ENCODE results near the gene RFC4.
"Not testable (repeated sequence)": the region's sequence is repeated elsewhere in the genome, so short reads cannot be mapped to it uniquely, and the experiment has no call there.

RFC4 gene, protein sequence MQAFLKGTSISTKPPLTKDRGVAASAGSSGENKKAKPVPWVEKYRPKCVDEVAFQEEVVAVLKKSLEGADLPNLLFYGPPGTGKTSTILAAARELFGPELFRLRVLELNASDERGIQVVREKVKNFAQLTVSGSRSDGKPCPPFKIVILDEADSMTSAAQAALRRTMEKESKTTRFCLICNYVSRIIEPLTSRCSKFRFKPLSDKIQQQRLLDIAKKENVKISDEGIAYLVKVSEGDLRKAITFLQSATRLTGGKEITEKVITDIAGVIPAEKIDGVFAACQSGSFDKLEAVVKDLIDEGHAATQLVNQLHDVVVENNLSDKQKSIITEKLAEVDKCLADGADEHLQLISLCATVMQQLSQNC

GRCh38 chr3:186806089-186807055 lies at the start of gene RFC4:
Gene RFC4 (minus strand): TSS chr3:186806482. CDS start chr3:186804713, 1,769 bp downstream.
- no peak for FAIRE-seq

- no peak for FAIRE-seq
Observed at GRCh38 chr3:186854954-186855353, 48.7 kb upstream of the RFC4 start.

- FAIRE-seq: no peak
Observed at GRCh38 chr3:186854146-186854545, 47.9 kb upstream of the RFC4 start.

- no peak for FAIRE-seq
Observed at GRCh38 chr3:186852994-186853393, 46.7 kb upstream of the RFC4 start.

DNA sequence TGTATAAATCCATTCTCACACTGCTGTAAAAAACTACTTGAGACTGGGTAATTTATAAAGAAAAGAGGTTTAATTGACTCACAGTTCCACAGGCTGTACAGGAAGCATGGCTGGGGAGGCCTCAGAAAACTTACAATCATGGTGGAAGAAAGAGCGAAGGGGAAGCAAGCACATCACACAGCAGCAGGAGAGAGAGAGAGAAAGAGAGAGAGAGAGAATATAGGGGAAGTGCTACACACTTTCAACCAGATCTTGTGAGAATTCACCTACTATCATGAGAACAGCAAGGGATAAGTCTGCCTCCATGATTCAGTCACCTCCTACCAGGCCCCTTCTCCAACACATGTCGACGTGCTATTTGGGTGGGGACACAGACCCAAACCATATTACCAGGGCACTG lies 45.6 kb upstream of the RFC4 start:
- not testable (repeated sequence) for FAIRE-seq

DNA sequence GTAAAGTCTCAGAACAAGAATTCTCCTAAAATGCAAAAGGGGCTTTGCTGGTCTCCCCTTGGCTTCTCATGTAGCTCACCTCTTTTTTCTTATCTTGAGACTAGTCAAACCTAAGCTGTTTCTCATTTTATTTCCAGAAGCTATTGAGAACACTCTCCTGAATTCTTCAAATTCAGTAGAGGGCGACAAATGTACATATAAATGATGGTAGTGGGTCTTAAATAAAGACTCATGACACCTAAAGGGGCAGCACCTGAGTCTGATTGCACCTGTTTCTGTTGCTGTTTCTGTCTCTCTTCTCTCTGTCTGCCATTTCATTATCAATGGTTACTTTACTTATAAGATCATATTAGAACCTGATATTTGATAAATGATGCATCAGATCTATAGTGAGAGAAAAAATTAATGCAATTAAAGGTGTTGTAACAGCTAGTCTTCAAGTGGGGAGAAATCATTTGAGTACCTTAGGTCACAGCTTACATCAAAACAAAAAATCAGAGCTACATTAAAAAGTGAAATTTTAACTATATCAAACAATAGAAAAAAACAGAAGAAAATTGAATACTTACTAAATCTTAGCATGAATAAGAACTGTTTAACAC lies 43.2 kb upstream of the RFC4 start:
- no peak for FAIRE-seq

DNA sequence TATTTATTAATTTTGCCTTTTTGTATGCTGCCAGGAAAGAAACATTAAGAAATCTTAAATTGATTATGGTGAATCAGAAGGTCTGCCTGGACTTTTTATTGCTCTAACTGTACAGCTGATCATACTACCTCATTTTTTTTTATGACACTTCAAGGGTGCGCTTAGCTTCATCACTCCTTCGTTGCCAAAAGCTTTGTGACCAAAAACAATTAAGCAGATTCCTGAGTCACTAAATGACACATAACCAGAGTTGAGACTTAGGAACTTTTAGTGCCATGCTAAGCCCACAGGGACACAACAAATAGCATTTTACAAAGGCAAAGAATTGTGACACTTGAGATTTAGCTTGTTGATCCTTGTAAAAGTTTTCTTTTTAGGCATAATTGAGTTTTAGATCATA lies 41.2 kb upstream of the RFC4 start:
- no peak for FAIRE-seq

DNA sequence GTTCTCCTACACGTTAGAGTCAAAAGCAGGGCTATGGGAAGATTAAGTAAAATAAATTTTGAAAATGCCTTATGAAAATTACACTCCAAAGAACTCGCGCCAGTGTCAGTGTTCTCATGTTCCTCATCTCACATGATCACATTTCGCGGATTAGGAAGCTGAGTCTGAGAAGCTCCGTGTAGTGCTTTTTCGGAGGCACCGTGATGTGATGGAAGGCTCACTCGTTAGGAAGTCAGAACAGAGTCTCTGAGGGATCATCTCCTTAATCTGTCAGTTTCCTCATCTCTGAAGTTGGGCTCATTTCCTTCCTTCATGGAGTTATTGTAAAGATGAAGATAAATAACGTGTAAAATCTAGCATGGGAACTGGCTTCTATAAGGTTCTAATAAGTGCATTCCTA lies 39.5 kb upstream of the RFC4 start:
- no peak for FAIRE-seq

- FAIRE-seq: no peak
Observed at GRCh38 chr3:186844908-186845307, 38.6 kb upstream of the RFC4 start.

DNA sequence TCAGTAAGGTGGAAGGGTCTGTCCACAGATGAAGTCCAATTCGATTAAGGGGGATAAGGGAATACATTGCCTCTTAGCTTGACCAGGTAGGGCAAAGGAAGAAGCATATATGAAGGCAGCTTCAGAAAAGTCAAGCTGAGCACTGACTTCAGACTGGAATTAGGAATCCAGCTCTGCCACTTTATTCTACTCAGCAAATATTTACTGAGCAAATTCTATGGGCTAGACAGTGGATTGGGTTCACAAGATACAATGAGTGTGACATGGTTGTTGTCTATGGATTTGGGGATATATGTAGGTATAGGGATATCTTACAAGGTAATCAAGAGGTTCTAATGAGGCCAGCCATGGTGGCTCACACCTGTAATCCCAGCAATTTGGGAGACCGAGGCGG lies 36.8 kb upstream of the RFC4 start:
- no peak for FAIRE-seq

DNA sequence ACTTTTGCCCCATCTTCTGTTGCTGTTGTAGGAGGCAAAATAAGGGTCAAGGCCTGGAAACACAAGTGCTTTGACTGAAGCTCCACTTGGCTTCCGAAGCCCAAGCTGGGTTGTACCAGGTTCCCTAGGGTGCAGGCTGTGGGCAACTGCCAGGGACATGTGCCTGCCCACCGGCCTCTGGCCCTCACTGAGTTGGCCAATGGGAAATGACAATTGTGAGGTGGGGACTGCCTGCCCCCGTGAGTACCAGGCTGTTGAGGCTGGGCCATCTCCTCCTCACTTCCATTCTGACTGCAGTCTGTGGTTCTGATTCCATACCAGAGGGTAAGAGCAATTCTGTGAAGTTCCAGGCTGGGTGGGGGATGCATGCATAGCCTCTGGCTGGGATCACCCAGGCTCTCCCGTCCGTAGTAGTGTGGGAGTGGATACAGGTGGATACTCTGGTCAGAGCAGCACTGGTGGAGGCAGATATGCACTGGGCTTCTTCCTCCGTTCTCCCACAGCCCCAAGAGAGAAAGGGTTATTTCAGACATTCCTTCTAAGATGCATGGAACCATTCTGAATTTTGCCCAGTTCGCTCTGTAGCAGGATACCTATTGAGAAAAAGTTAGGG lies 36.2 kb upstream of the RFC4 start, which contains the start of gene ADIPOQ:
Gene ADIPOQ, plus strand, starts transcription at position 285 of the 613 bp plus-strand sequence. CDS start 10,349 bp downstream, outside the sequence.
- no peak for FAIRE-seq

GRCh38 chr3:186841620-186842019 lies 35.3 kb upstream of the RFC4 start:
- FAIRE-seq: no peak

DNA sequence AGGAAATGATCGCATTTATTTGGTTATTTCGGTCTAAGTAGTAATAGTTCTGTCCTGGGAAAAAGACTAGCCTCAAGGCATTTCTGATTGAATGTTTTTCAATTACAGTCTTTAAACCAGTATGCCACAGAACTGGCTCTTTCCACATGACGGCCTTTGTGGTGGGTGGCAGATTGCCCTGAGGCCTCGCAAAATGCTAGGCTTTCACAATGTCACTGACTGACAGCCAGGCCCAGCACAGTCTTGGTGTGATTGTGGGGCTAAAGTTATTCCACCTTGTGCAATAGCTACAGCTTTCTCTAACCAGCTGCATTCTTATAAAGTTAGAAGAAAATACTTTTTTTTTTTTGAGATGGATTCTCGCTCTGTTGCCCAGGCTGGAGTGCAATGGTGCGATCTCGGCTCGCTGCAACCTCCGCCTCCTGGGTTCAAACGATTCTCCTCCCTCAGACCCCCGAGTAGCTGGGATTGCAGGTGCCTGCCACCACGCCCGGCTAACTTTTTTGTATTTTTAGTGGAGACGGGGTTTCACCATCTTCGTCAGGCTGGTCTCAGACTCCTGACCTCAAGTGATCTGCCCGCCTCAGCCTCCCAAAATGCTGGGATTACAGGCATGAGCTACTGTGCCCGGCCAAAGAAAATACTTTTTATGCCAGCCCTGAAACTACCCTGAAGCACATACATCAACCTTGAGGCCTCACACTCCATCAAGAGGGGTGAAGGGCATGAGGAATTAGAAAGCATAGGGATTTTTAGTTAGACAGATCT lies 33.8 kb upstream of the RFC4 start:
- FAIRE-seq: no peak

DNA sequence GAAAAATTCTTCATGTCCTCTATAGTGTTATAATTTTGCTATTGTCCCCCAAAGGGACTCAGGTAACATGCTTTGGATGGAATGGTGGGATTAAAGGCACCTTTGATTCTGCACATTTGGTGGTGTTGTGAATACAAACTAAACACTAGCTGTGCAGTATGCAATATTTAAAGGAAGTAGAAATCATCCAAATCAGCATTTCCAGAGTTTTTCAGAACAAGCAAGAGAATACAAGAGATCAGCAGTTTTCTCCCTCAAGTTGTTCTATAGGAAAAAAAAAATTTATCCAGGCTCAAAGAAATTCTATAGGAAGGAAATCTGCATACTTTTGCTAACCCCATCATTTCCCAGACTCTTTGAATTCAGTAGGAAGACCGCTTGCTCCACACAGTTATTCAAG lies 26.0 kb upstream of the RFC4 start:
- no peak for FAIRE-seq

- FAIRE-seq: no peak
Observed at GRCh38 chr3:186831798-186832197, 25.5 kb upstream of the RFC4 start.

- no peak for FAIRE-seq
Observed at GRCh38 chr3:186828340-186828739, 22.1 kb upstream of the RFC4 start.

DNA sequence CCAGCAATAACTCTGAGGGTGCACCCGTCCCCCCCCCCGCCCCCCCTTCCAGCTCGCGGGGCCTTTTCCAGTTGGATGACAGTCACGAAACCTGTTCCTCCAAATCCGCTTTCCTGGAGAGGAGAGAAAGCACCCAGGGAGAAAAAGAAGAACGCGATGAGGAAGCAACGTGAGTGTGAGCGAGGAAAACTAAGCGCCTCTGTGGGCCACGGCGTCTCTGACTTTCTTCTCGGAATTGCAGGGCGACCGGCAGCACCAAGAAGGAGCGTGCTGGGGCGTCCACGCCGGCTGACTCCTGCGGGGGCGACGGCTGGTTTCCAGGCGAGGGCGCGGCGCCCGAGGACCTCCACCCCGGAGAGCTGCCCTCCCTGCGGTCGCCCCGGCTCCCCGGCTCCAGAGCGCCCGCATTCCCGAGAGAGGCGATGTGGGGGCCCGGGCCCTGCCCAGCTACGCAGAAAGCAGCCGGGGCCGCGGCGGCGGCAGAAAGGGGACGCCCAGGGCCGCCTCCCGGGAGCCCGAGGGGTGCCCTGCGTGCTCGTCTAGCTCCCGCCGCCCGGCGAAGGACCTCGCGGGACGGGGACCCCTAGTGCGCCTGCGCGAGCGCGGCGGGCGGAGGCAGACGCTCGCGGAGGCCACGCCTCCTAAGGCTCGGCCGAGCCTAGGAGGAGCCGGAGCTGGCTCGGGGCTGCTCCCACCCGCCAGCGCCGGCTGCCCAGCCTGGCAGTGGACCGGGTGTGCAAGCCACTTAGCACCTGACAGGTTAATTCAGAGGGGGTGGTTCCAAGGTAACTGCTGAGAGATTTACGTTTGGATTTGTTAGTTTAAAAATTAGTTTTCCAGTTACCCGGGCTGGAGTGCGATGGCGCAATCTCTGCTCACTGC lies 20.9 kb upstream of the RFC4 start:
- FAIRE-seq: no peak

DNA sequence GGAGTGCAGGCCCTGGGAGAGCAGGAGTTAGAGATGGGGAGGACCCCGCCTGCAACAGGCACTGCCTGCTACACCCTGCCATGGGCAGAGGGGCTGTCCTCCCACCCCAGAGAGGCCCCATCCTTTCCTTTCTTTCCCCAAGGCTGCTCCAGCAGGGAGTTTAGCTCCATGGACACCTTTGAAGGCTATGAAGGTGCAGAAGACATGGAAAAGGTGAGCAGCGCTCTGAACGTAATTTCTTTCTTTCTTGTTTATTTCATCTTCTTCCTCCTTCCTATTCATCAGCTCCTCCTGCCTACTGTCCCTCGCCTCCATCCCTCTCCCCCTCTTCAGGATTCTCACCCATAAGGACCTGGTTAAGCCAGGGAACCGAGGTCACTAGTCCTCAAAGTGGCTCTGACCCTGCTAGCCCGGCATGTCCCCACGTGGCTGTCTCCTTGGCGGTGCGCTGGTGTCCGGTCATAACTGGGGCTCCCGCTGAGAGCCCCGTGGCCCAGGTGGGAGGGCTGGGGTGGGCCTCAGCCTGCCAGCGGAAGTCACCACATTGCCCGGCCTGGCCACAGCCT lies 20.2 kb upstream of the RFC4 start:
- FAIRE-seq: no peak

DNA sequence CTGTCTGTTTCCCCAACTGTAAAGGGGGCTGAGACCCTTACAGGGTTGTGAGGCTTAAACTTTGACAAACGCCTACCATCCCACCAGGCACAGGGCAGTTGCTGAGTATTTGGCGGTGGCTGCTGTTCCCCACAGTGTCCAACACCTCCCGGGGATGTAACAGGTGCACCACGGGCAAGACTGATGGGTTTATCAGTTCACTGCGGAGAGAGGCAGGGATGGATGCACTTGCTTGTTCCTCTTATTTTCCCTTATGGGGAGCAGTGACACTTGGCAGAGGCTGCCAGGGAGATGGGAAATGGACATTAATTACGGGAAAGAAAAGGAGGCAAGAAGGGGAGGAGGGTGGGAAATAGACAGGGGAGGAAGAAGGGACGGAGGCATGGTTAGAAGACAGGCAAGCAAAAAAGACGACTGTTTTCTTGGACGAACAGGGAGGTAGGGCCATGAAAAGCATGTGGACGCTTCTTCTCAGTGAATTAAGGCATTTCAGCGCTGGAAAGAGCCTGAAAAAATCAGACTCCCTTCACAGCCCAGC lies 19.7 kb upstream of the RFC4 start:
- FAIRE-seq: no peak

DNA sequence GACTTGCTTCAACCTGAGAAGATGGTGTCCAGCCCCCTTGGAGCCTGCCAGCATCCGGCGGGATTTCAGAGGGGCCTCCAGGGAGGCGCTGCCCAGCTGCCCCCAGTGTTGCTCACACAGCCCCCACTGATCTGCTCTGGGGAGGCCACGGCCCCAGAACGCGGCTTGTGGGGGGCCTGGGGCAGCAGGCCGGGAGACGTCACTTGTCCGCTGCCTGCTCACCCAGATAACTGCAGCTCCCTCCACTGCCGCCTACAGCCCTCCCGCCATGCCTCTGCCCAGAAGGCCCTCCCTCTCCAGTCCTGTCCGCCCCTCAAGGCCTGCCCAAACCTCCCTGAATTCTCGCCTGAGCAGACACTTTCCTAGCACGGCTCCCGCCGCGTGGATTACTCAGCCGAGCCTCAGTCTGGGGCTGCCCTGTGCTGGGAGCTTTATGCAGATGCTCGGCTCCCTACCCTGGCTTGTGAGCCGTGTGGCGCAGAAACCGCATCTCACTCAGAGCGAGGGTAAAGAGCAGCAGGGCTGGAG lies 19.1 kb upstream of the RFC4 start:
- no peak for FAIRE-seq

Measured in G401.6 (cell line).